Measurements from ENCODE around the gene RNMT. TPM values are rescaled to one million over a fixed set of nuclear protein-coding genes. Genes with fewer than 3 reads are reported as not detected.
"Not testable (repeated sequence)": the region's sequence is repeated elsewhere in the genome, so short reads cannot be mapped to it uniquely, and the experiment has no call there.

RNMT gene
- 61.8 and 66.3 TPM in 2 replicates for total RNA-seq (2021)
- long read RNA-seq, full-length matches to known transcripts = 15 of 70 reads
- long read RNA-seq, partial matches to known transcripts = 45 of 70 reads
- long read RNA-seq, other reads (novel, unspliced or antisense) = 10 of 70 reads

DNA sequence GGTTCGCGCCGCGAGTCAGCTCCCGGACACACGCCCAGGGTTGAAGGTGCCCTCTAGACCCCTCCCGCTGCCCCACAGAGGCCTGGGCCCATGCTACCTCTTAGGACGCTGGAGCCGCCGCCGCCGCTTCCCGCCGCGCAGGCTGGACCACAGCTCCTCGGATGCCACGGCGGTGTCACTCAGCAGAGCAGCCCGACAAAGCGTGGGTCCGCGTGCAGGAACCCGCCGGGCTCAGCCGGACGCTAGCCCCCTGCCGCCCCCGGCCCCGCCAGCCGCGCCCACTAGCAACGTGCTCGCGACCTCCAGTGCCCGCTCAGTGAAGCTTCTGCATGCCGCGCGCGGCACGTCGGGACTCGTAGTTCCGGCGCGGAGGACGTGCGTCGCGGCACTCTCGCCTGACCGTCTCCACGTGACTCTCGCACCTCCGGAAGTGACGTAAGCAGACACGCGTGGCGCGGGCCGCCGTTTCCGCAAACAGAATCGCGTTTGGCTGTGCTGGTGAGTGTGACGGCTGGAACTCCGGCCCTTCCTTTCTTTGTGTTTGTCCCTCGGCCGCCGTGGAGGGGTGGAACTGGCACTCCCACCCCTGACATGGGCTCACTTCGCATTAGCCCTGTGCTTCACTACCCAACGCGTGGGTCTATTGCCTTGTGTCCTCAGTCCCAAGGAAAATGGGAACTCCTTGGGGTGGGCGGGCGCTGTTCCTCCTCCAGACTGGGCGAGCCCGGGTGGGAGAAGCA lies at the start of gene RNMT, which contains the start of gene FAM210A:
Gene RNMT (plus strand): TSS at position 442 of the 740 bp plus-strand sequence. CDS start 4,845 bp downstream, outside the sequence.
Gene FAM210A (minus strand): TSS at position 327 of the 740 bp plus-strand sequence. CDS start 44,481 bp downstream, outside the sequence.
- no peak within 1 kb of the TSS for H4K8ac ChIP-seq (replicated peaks; ENCODE audit: insufficient read length, low read depth, low read length)
- H2AK5ac ChIP-seq (ENCODE audit: insufficient read length, low read length) = no peak within 1 kb of the TSS
- H2BK5ac ChIP-seq (ENCODE audit: insufficient read length, low read length) = no peak within 1 kb of the TSS
- Mint-ChIP-seq H3K9me3 (no peaks in the 10 kb centered on the region), H3K4me1 (peaks cover 16 to 21% of the 10 kb centered on the region in 2 experiments), H3K27me3 (ENCODE audit: low read depth) (no peaks in the 10 kb centered on the region), H3K27ac (peak within 1 kb of the TSS; percentile 88 to 99 (median 92)), H3K4me3 (peak within 1 kb of the TSS; percentile 96 to 97), H3K36me3 (ENCODE audit: insufficient read depth in 1 of 3, low read depth in 3 of 3) (peaks cover 2 to 6% (median 6%) of the 10 kb centered on the region in 3 experiments)
- H4K5ac ChIP-seq (ENCODE audit: insufficient read length, low read depth, low read length) = peak within 1 kb of the TSS; percentile 48
- no peak within 1 kb of the TSS for H3K23ac ChIP-seq (ENCODE audit: insufficient read length, low read depth, low read length)
- peak within 1 kb of the TSS; percentile 89 for H3K18ac ChIP-seq (ENCODE audit: insufficient read length, low read depth, low read length)
- peaks cover 6% of the 10 kb centered on the region for H3K23me2 ChIP-seq (ENCODE audit: insufficient read length, low read depth, low read length, poor library complexity, severe bottlenecking)
- no peak within 1 kb of the TSS for H3K56ac ChIP-seq (ENCODE audit: insufficient read length, low read depth, low read length)
- H3K27me3 ChIP-seq (ENCODE audit: insufficient read depth, low read length) = no peaks in the 10 kb centered on the region
- peaks cover 33% of the 10 kb centered on the region; the same call in 1 of the 2 replicates for H3K79me2 ChIP-seq (ENCODE audit: insufficient read depth, low read length)
- H3K14ac ChIP-seq (ENCODE audit: insufficient read depth, low read length) = peak within 1 kb of the TSS; percentile 88
- WGBS (ENCODE audit: extremely low coverage, insufficient read length, low lambda C conversion rate) = no CpG with 5 or more reads among the region's 76 CpGs
- H3K4me1 ChIP-seq (ENCODE audit: insufficient read depth, low read length) = no peaks in the 10 kb centered on the region
- no peak within 1 kb of the TSS for H3T11ph ChIP-seq (ENCODE audit: low read length)
- TF ChIP-seq, protein P1, sequence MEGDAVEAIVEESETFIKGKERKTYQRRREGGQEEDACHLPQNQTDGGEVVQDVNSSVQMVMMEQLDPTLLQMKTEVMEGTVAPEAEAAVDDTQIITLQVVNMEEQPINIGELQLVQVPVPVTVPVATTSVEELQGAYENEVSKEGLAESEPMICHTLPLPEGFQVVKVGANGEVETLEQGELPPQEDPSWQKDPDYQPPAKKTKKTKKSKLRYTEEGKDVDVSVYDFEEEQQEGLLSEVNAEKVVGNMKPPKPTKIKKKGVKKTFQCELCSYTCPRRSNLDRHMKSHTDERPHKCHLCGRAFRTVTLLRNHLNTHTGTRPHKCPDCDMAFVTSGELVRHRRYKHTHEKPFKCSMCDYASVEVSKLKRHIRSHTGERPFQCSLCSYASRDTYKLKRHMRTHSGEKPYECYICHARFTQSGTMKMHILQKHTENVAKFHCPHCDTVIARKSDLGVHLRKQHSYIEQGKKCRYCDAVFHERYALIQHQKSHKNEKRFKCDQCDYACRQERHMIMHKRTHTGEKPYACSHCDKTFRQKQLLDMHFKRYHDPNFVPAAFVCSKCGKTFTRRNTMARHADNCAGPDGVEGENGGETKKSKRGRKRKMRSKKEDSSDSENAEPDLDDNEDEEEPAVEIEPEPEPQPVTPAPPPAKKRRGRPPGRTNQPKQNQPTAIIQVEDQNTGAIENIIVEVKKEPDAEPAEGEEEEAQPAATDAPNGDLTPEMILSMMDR (conservative IDR thresholded peaks at IDR 0.05) = no peak
- no peak within 1 kb of the TSS; the same call in 1 of the 2 replicates for H3K4ac ChIP-seq (ENCODE audit: low read depth, low read length)
- no peaks in the 10 kb centered on the region for H4K20me1 ChIP-seq (ENCODE audit: control insufficient read depth, insufficient read depth, insufficient read length)
- H4K91ac ChIP-seq (ENCODE audit: insufficient read length, low read depth, low read length) = no peak within 1 kb of the TSS
- no peak within 1 kb of the TSS for H3K27ac ChIP-seq (ENCODE audit: insufficient read length, low read depth, low read length)
- DNase-seq = peak; percentile 94
- H2AFZ ChIP-seq (ENCODE audit: low read length) = no peak within 1 kb of the TSS
- peak within 1 kb of the TSS; percentile 61 for H3K4me2 ChIP-seq (ENCODE audit: insufficient read depth, insufficient read length, low read length)
- H2BK20ac ChIP-seq (ENCODE audit: low read depth, low read length, poor library complexity, severe bottlenecking) = no peak within 1 kb of the TSS
- no peak within 1 kb of the TSS for H2BK12ac ChIP-seq (ENCODE audit: insufficient read length, low read depth, low read length)
- H2BK15ac ChIP-seq (ENCODE audit: low read depth, low read length) = no peak within 1 kb of the TSS
- peak within 1 kb of the TSS; percentile 80 for H3K9ac ChIP-seq (ENCODE audit: extremely low read depth, insufficient read length, low read length)
- H3K79me1 ChIP-seq (ENCODE audit: insufficient read depth, low read depth, low read length, poor library complexity, severe bottlenecking) = peaks cover 4% of the 10 kb centered on the region
- no peak within 1 kb of the TSS for H2BK120ac ChIP-seq (ENCODE audit: low read depth, low read length, poor library complexity, severe bottlenecking)
- H3K9me3 ChIP-seq (ENCODE audit: control insufficient read depth, low read depth, low read length) = no peaks in the 10 kb centered on the region

- H3K4me1 Mint-ChIP-seq; DNase-seq; H3K4me1 ChIP-seq (ENCODE audit: insufficient read depth, low read length); H4K5ac ChIP-seq (ENCODE audit: insufficient read length, low read depth, low read length); H3K14ac ChIP-seq (ENCODE audit: insufficient read depth, low read length); H3K4ac ChIP-seq (ENCODE audit: low read depth, low read length); H3T11ph ChIP-seq (ENCODE audit: low read length); H2AFZ ChIP-seq (ENCODE audit: low read length); H2BK15ac ChIP-seq (ENCODE audit: low read depth, low read length); H2BK5ac ChIP-seq (ENCODE audit: insufficient read length, low read length); H3K9me3 ChIP-seq (ENCODE audit: control insufficient read depth, low read depth, low read length); H3K27me3 ChIP-seq (ENCODE audit: insufficient read depth, low read length); H3K4me3 Mint-ChIP-seq; H3K9ac ChIP-seq (ENCODE audit: extremely low read depth, insufficient read length, low read length); H3K23me2 ChIP-seq (ENCODE audit: insufficient read length, low read depth, low read length, poor library complexity, severe bottlenecking); H3K23ac ChIP-seq (ENCODE audit: insufficient read length, low read depth, low read length); H3K79me1 ChIP-seq (ENCODE audit: insufficient read depth, low read depth, low read length, poor library complexity, severe bottlenecking); H4K8ac ChIP-seq (replicated peaks; ENCODE audit: insufficient read length, low read depth, low read length); H4K91ac ChIP-seq (ENCODE audit: insufficient read length, low read depth, low read length); H4K20me1 ChIP-seq (ENCODE audit: control insufficient read depth, insufficient read depth, insufficient read length); H2AK5ac ChIP-seq (ENCODE audit: insufficient read length, low read length); H2BK12ac ChIP-seq (ENCODE audit: insufficient read length, low read depth, low read length); H3K18ac ChIP-seq (ENCODE audit: insufficient read length, low read depth, low read length); H3K27me3 Mint-ChIP-seq (ENCODE audit: low read depth); H2BK120ac ChIP-seq (ENCODE audit: low read depth, low read length, poor library complexity, severe bottlenecking); H3K79me2 ChIP-seq (ENCODE audit: insufficient read depth, low read length); H3K27ac ChIP-seq (ENCODE audit: insufficient read length, low read depth, low read length); H2BK20ac ChIP-seq (ENCODE audit: low read depth, low read length, poor library complexity, severe bottlenecking); H3K4me2 ChIP-seq (ENCODE audit: insufficient read depth, insufficient read length, low read length); H3K27ac Mint-ChIP-seq; H3K56ac ChIP-seq (ENCODE audit: insufficient read length, low read depth, low read length): not testable (repeated sequence)
- peaks cover 20 to 22% (median 21%) of the 10 kb centered on the region in 3 experiments for H3K36me3 Mint-ChIP-seq (ENCODE audit: insufficient read depth in 1 of 3, low read depth in 3 of 3)
- WGBS (ENCODE audit: extremely low coverage, insufficient read length, low lambda C conversion rate) = no CpG with 5 or more reads among the region's 13 CpGs
- peaks cover 20 to 33% of the 10 kb centered on the region in 2 experiments for H3K9me3 Mint-ChIP-seq
Observed at GRCh38 chr18:13677350-13677749, 49.1 kb upstream of the RNMT start.
